AG09319 (cell line): ENCODE data around the gene KPNA3.
"Not testable (repeated sequence)": the region's sequence is repeated elsewhere in the genome, so short reads cannot be mapped to it uniquely, and the experiment has no call there.

Experiments used
- DNase-seq: peaks from one replicate; pipeline ENCODE4 v3.0.0-alpha.2; 2010; ENCODE audit warnings: low read depth; ENCODE audit errors: extremely low read depth
- TF ChIP-seq, protein P1 (sequence below): IDR thresholded peaks from 2 replicates; pipeline ENCODE4 v1.5.1; 2011; ENCODE audit warnings: low read depth, mild to moderate bottlenecking, inconsistent platforms, low read length, moderate library complexity

Gene KPNA3

DNA sequence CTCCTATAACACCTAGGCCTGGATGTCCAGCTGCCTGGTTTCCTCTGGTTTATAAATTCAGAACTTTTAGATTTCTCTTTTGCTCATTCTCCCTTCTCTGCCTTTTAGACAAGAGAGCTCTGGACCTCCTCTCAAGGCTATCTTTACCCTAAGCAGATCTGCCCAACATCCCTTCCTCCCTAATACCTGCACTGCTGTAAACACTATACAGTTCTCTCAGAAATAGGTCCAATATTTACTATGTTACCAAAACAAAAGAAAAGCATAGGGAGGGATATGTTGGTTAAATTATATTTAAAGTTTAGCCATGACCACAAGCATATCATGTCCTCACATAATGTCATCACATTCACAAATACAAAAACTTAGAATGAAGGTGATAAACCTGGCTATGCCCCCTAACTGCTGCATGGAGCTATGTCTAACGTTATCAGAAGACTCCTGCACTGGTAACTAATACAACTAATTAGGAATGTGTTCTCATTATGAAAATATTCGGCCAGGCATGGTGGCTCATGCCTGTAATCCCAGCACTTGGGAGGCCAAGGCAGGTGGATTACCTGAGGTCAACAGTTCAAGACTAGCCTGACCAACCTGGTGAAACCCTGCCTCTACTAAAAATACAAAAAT lies 18.0 kb downstream of the KPNA3 start:
- no peak for DNase-seq

DNA sequence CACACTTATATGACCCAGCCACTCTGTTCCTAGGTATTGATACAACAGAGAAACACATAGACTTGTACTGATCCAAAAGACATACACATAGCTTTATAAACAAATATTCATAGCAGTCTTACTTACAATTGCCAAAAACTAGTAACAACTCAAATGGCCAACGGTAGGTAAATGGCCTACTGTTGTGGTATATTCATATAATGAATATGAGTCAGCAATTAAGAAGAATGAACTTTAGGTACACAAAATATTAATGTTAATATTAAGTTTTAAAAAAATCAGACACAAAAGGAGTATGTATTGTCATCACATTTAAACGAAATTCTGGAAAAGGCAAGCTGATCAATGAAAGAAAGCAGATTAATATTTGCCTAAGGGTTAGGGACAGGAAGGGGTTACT lies 19.7 kb downstream of the KPNA3 start:
- DNase-seq, result no peak
- TF ChIP-seq, protein P1, sequence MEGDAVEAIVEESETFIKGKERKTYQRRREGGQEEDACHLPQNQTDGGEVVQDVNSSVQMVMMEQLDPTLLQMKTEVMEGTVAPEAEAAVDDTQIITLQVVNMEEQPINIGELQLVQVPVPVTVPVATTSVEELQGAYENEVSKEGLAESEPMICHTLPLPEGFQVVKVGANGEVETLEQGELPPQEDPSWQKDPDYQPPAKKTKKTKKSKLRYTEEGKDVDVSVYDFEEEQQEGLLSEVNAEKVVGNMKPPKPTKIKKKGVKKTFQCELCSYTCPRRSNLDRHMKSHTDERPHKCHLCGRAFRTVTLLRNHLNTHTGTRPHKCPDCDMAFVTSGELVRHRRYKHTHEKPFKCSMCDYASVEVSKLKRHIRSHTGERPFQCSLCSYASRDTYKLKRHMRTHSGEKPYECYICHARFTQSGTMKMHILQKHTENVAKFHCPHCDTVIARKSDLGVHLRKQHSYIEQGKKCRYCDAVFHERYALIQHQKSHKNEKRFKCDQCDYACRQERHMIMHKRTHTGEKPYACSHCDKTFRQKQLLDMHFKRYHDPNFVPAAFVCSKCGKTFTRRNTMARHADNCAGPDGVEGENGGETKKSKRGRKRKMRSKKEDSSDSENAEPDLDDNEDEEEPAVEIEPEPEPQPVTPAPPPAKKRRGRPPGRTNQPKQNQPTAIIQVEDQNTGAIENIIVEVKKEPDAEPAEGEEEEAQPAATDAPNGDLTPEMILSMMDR, result no peak

More for the DNA sequence above, 18.0 kb downstream of the KPNA3 start:
- TF ChIP-seq, protein P1, result no peak

DNA sequence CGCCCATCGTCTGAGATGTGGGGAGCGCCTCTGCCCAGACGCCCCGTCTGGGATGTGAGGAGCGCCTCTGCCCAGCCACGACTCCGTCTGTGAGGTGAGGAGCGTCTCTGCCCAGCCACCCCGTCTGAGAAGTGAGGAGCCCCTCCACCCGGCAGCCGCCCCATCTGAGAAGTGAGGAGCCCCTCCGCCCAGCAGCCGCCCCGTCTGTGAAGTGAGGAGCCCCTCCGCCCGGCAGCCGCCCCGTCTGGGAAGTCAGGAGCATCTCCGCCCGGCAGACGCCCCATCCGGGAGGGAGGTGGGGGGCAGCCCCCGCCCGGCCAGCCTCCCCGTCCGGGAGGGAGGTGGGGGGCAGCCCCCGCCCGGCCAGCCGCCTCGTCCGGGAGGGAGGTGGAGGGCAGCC lies 30.7 kb downstream of the KPNA3 start:
- not testable (repeated sequence) for DNase-seq

DNA sequence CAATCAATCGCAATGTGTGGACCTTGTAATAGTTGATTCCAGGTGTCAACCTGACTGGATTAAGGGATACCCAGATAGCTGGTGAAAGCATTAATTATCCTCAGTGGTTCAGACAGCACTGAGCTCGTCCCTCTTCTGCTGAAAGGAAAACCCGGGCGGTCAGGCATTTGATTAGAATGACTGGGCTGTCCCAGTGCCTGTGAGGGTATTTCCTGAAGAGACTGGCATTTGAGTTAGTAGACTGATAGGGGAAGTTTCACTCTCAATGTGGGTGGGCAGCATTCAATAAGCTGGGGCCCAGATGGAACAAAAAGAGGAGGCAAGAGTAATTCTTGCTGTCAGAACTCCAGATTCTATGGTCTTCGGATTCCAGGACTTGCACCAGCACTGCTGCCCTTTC lies 31.9 kb downstream of the KPNA3 start:
- TF ChIP-seq, protein P1, result no peak

DNA sequence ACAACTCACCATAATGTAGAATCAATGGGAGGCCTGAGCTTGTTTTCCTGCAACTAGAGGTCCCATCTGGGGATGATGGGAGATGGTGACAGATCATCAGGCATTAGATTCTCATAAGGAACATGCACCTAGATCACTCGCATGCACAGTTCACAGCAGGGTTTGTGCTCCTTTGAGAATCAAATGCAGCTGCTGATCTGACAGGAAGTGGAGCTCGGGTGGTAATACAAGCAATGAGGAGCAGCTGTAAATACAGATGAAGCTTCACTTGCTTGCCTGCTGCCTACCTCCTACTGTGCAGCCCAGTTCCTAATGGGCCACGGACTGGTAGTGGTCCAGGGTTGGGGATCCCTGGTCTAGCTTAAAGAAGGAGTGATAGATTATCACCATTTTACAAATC lies 33.0 kb downstream of the KPNA3 start:
- no peak for DNase-seq
- TF ChIP-seq, protein P1, result no peak

More for the DNA sequence above, 31.9 kb downstream of the KPNA3 start:
- no peak for DNase-seq

DNA sequence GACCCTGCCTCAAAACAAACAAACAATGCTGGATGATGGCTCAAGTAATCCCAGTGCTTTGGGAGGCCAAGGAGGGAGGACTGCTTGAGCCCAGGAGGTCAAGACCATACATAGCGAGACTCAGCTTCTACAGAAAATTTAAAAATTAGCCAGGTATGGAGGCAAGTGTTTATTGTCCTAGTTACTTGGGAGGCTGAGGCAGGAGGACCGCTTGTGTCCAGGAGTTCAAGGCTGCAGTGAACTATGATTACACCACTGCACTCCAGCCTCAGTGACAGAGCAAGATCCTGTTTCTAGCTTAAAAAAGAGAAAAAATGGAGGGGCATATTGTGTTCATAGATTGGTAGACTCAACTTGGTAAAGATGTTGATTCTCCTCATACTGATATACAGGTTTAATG lies 36.2 kb downstream of the KPNA3 start:
- DNase-seq, result no peak
- TF ChIP-seq, protein P1, result no peak

DNA sequence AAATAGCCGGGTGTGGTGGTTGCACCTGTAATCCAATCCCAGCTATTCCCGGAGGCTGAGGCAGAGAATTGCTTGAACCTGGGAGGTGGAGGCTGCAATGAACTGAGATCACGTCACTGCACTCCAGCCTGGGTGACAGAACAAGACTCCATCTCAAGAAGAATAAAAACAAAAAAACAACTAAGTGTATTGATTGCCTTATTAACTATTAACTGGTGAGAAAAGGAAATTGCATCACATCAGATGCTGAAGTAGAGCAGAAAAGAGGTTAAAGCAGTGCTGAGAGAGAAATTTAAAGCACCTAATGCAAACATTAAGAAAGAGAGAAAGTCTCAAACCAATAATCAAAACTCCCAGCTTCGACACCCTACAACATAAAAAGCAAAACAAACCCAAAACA lies 38.3 kb downstream of the KPNA3 start:
- DNase-seq, result no peak
- TF ChIP-seq, protein P1, result no peak

DNA sequence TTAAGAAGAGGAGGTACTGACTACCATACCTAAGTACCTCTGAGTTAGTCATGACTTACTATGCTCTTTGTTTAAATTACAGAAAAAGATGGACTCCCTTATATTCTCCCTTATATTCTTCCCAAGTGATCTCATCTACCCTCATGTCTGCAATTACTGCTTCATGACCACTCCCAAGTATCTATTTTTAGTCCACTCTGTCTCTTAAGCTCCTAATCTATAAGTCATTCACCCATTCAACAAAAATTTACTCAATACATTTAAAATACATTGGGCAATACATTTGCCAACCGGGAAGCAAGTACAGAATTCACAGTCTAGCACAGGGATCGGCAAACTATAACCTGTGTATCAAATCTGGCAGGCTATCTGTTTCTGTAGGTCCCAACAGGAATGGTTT lies 42.6 kb downstream of the KPNA3 start:
- DNase-seq, result no peak
- TF ChIP-seq, protein P1, result no peak
